SH-SY5Y (cell line): ENCODE measurements around the gene KRTAP4-1.
"Not testable (repeated sequence)": the region's sequence is repeated elsewhere in the genome, so short reads cannot be mapped to it uniquely, and the experiment has no call there.

Experiments
- GATA2 ChIP-seq: IDR thresholded peaks from 2 replicates; pipeline ENCODE4 v1.6.1; 2011; ENCODE audit warnings: mild to moderate bottlenecking, low read depth, low read length
- GATA3 ChIP-seq: IDR thresholded peaks from 2 replicates; pipeline ENCODE4 v1.6.1; 2011; ENCODE audit warnings: low read depth, mild to moderate bottlenecking, low read length, moderate library complexity

KRTAP4-1 gene

DNA sequence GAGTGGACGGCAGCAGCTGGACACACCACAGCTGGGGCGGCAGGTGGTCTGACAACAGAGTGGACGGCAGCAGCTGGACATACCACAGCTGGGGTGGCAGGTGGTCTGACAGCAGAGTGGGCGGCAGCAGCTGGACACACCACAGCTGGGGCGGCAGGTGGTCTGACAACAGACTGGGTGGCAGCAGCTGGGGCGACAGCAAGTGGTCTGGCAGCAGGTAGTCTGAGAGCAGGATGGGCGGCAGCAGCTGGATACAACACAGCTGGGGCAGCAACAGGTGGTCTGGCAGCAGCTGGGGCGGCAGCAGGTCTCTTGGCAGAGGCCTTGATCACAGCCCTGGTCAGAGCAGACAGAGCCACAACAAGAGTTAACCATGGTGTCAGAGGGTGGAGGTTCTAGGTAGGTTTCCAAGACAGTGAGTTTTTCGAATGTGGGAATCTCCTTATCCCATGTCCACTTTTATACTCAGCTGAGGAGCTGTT is at the start of gene KRTAP4-1:
Gene KRTAP4-1 (minus strand): TSS at position 432 of the 482 bp plus-strand sequence. CDS start 57 bp downstream, at position 375.
- no peak for TF ChIP-seq GATA2
- TF ChIP-seq GATA3, result no peak

DNA sequence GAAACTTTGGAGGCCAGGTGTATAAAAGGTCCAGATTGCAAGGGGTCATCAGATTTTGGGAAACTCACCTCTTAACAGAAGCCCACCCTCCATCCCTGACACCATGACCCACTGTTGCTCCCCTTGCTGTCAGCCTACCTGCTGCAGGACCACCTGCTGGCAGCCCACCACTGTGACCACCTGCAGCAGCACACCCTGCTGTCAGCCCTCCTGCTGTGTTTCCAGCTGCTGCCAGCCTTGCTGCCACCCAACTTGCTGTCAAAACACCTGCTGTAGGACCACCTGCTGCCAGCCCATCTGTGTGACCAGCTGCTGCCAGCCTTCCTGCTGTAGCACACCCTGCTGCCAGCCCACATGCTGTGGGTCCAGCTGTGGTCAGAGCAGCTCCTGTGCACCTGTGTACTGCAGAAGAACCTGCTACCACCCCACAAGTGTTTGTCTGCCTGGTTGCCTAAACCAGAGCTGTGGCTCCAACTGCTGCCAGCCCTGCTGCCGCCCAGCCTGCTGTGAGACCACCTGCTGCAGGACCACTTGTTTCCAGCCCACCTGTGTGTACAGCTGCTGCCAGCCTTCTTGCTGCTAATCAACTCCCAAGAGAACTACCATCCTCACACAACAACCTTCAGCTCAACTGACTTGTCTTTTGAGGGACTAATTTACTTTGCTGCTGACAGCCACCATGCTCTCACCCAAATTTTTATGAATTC is 47.8 kb upstream of the KRTAP4-1 start, which contains the start of gene KRTAP9-3:
Gene KRTAP9-3 (plus strand): TSS at position 51 of the 707 bp plus-strand sequence. CDS start 53 bp downstream, at position 104.
- not testable (repeated sequence) for TF ChIP-seq GATA2, GATA3

DNA sequence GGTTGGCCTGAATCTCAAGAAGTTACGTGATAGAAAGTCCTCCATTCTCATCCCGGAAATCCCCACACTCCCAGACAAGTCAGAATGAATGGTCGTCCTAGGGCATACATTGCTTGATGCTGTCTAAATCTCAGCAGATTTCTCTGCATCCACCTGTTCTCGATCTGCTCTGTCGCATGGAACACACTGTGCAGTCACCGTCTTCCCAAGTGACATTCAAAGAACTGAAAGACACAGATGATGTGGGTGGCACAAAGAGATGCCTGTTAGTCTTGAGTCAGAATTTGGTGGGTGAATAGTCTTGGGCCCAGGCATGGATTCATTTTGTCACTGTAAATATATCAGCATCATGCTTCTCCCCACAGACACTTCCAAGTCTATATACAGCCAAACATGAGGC is 47.0 kb upstream of the KRTAP4-1 start:
- TF ChIP-seq GATA3 (no peak), GATA2 (no peak)

DNA sequence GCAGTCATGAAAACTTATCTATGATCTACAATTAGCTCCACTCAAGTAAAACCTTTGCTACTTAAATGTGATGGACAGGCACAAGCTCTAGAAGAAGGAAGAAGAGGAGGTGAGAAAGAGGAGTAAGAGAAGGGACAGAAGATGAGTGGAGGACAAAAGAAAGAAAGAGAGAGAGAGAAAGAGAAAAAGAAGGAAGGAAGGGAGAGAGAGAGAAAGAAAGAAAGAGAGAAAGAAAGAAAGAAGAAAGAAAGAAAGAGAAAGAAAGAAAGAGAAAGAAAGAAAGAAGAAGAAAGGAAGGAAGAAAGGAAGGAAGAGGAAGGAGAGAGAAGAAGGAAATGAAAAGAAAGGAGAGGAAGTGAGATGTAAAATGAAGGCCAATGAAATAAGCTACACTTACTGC is 45.4 kb upstream of the KRTAP4-1 start:
- TF ChIP-seq GATA3, result no peak
- no peak for TF ChIP-seq GATA2

DNA sequence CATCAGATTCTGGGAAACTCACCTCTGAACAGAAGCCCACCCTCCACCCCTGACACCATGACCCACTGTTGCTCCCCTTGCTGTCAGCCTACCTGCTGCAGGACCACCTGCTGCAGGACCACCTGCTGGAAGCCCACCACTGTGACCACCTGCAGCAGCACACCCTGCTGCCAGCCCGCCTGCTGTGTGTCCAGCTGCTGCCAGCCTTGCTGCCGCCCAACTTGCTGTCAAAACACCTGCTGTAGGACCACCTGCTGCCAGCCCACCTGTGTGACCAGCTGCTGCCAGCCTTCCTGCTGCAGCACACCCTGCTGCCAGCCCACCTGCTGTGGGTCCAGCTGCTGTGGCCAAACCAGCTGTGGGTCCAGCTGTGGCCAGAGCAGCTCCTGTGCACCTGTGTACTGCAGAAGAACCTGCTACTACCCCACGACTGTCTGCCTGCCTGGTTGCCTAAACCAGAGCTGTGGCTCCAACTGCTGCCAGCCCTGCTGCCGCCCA is 41.9 kb upstream of the KRTAP4-1 start, which contains the start of gene KRTAP9-2:
Gene KRTAP9-2 (plus strand): TSS at position 51 of the 498 bp plus-strand sequence. CDS start 7 bp downstream, at position 58.
- TF ChIP-seq GATA2, GATA3: not testable (repeated sequence)

DNA sequence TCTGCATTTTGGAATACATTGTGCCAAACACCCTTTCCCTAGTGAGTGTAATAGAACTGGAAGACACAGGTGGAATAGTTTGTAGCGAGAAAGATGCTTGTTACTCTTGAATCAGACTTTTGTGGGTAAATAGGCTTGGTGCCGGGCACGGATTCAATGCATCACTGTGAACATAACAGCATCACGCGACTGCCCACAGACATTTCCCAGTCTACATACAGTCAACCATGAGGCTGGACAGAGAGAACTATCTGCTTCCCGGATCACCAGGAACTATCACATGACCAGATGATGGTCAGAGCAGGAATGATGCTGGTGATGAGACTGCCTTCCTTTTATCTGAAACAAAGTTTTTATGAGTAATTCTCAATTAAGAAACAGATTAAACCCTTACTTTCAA is 41.3 kb upstream of the KRTAP4-1 start:
- no peak for TF ChIP-seq GATA2
- no peak for TF ChIP-seq GATA3

DNA sequence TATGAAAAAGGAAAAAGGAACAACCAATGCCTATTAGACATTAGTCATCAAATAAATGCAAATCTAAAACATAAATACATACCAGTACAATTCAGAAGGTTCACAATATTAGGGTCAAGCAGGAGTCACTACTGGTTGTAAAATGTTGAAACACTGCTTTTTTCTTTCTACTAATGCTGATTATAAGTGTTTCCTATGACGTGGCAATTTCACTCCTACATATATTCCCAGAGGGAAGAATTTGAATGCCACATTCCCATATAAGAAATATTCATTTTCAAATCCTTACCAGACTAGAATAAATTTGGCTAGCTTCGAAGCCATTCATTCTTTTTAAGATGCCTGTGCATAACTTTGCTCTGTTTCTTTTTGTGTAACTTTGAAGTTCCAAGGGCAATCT is 39.1 kb upstream of the KRTAP4-1 start:
- TF ChIP-seq GATA2 (no peak), GATA3 (no peak)

DNA sequence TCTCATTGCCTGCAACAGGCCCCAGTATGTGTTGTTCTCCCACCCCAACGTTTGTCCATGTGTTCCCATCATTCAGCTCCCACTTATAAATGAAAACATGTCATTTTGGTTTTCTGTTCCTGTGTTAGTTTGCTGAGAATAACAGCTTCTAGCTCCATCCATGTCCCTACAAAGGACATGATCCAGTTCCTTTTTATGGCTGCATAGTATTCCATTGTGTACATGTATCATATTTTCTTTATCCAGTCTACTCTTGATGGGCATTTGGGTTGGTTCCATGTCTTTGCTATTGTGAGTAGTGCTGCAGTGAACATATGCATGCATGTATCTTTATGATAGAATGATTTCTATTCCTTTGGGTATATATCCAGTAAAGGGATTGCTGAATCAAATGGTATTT is 31.0 kb upstream of the KRTAP4-1 start:
- TF ChIP-seq GATA3 (no peak), GATA2 (no peak)

DNA sequence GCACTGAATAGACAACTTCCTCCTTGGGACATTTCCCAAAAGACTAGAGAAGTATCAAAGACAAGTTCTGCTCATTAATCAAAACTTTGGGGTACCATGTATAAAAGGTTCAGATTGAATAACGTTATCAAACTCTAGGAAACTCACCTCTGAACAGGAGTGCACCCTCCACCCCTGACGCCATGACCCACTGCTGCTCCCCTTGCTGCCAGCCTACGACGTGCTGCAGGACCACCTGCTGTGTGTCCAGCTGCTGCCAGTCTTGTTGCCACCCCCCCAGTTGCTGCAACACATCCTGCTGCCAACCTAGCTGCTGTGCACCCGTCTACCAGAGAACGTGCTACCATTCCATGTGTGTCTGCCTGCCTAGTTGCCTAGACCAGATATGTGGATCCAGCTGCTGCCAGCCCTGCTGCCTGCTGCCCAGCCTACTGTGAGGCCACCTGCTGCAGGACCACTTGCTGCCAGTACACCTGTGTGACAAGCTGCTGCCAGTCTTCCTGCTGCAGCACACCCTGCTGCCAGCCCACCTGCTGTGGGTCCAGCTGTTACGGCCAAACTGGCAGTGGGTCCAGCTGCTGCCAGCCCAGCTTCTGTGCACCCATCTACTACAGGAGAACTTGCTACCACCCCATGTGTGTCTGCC is 27.9 kb upstream of the KRTAP4-1 start:
- TF ChIP-seq GATA2, result no peak
- no peak for TF ChIP-seq GATA3

DNA sequence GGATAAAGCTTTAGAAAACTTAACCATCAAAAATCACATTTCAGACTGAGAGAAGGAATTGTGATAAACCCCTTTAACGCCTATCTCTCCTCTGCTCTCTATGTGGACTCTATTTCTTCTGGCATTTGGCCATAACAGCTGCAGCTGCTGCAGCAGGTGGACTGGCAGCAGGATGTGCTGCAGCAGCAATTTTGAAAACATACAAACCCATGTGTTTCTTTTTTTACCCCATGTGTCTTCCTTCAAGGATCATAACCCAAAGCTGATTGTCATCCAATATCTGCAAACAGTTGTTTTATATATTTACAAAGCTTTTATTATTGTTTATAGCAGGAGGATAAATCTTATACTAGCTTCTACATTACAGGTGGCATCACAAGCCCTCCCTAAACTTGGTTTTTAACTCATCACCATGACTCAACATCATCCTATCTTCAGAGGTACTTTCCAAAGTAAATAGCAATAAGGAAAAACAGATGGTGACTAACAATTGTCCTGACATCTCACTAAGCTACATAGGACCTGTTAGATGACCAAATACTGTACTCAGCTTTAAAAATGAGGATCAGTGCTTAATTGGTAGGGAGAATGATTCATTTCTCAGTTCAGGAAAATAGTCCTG is 27.2 kb upstream of the KRTAP4-1 start:
- TF ChIP-seq GATA2, result no peak

DNA sequence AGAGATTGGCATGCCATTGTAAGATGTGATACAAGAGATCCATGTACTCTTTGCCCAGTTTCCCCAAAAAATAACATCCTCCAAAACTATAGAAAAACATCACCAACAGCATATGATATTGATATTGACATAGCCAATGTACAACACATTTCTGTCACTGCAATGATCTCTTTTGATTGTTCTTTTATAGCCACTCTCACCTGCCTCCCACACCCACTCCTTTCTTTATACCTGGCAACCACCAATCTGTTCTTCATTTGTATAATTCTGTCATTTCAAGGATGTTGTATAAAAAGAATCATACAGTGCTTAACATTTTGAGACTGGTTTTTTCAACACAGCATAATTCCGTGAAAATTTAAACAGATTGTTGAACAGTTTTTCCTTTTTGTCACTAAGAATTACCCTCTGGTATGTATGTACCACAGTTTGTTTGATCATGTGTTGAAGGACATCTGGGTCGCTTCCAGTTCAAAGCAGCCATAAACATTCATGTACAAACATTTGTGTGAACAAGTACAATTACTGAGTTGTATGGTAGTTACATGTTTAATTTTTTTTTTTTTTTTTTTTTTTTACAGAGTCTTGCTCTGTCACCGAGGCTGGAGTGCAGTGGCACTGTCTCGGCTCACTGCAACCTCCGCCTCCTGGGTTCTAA is 14.8 kb upstream of the KRTAP4-1 start:
- TF ChIP-seq GATA3 (no peak), GATA2 (no peak)

DNA sequence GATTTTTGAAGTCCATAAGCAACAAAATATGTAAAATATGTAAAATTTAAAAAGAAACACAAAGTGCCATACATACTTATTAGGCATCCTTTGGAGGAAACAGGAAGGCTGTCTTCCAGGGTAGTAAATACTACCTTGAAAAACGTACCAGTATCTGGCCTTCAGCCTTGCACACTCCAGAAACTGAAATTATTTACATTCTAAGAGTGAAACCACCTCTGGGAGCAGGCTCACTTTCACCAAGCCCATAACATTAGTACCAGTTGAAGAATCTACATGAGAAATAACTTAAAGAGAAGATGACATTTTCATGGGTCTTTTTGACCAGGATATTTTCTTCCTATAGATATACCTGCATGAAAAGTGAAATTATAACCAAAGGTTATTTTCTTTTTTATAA is 11.4 kb upstream of the KRTAP4-1 start:
- no peak for TF ChIP-seq GATA2
- TF ChIP-seq GATA3, result no peak

DNA sequence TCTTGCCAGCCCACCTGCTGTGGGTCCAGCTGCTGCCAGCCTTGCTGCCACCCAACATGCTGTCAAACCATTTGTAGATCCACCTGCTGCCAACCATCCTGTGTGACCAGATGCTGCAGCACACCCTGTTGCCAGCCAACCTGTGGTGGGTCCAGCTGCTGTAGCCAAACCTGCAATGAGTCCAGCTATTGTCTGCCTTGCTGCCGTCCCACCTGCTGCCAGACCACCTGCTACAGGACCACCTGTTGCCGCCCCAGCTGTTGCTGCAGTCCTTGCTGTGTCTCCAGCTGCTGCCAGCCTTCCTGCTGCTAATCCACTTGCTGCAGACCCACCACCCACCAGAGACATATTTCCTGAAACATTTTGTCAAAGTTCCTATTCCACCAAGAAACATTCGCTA is 5.6 kb upstream of the KRTAP4-1 start:
- TF ChIP-seq GATA3, result no peak
- TF ChIP-seq GATA2, result no peak

DNA sequence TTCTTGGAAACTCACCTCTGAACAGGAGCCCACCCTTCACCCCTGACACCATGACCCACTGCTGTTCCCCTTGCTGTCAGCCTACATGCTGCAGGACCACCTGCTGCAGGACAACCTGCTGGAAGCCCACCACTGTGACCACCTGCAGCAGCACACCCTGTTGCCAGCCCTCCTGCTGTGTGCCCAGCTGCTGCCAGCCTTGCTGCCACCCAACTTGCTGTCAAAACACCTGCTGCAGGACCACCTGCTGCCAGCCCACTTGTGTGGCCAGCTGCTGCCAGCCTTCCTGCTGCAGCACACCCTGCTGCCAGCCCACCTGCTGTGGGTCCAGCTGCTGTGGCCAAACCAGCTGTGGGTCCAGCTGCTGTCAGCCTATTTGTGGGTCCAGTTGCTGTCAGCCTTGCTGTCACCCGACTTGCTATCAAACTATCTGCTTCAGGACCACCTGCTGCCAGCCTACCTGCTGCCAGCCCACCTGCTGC is 5.2 kb upstream of the KRTAP4-1 start, which contains the start of gene KRTAP9-1:
Gene KRTAP9-1 (plus strand): TSS at position 51 of the 482 bp plus-strand sequence. CDS start 0 bp downstream, at position 51.
- TF ChIP-seq GATA3, GATA2: not testable (repeated sequence)

DNA sequence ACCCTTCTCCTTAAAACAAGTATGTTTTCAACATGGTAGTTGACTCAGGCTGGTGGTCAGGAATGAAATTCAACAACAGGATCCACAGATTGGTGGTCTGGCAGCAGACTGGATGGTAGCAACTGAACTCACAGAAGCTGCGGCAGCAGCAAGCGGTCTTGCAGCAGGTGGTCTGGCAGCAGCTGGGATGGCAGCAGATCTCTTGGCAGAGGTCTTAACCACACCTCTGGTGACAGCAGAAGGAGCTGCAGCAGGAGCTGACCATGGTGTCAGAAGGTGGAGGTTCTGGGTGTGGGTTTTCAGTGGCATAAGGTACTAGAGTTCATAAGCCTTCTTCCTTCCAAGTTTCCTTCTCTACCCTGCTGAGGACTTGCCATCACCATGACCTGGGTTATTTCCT is 2.2 kb upstream of the KRTAP4-1 start:
- no peak for TF ChIP-seq GATA2
- TF ChIP-seq GATA3, result no peak

DNA sequence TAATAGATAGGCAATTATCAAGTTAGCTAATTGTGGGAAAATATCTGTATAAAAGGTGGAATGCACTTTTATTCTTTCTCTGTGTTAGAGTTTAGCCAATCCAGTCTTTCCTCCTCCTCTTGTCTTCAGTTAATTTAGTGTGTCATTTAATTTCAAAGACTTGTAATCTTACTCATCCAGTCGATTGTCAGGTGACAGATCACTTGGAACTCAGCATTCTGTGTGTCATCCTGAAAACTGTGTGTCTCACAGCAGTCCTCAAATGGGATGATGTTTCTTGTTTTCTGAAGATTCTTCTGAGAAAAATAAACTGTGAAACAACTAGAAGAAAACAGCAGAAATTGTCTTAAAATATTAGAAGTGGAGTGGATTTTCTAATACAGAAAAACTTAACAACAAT is 290 bp upstream of the KRTAP4-1 start:
- TF ChIP-seq GATA2 (no peak), GATA3 (no peak)
